Measurements from ENCODE around the gene EFCAB11. TPM values are rescaled to one million over a fixed set of nuclear protein-coding genes. Genes with fewer than 3 reads are reported as not detected.

The EFCAB11 gene
- polyA plus RNA-seq, 1 donor (not counting 4 experiments of a cell fraction or from before 2014, with no cell fraction given) = 12.9 TPM

- Histone ChIP-seq H4K20me1 (ENCODE audit: control insufficient read depth, extremely low read depth, insufficient read depth, low read length) (no peaks in the 10 kb centered on the region), H3K9me3 (ENCODE audit: control insufficient read depth, low read depth, low read length) (no peaks in the 10 kb centered on the region), H3K36me3 (ENCODE audit: control insufficient read depth in 2 of 2, extremely low read depth in 1 of 2, insufficient read depth in 2 of 2, low read length in 2 of 2) (no peaks in the 10 kb centered on the region), H3K4me1 (ENCODE audit: control insufficient read depth, extremely low read depth, insufficient read depth, low read length) (no peaks in the 10 kb centered on the region), H3K9me1 (ENCODE audit: control insufficient read depth, extremely low read depth, insufficient read depth, low read length) (no peaks in the 10 kb centered on the region), H3K9ac (ENCODE audit: control insufficient read depth, extremely low read depth, insufficient read depth, low read length) (no peak overlapping the region), H2AFZ (ENCODE audit: control insufficient read depth, low read length) (no peak overlapping the region), H3K27ac (ENCODE audit: control insufficient read depth, insufficient read depth, low read length) (no peak overlapping the region), H3K79me2 (ENCODE audit: control insufficient read depth, insufficient read depth, low read length) (no peaks in the 10 kb centered on the region), H3K4me2 (ENCODE audit: control insufficient read depth, extremely low read depth, insufficient read depth, low read depth, low read length) (no peak overlapping the region), H3K27me3 (ENCODE audit: control insufficient read depth, extremely low read depth, insufficient read depth, low read length) (no peaks in the 10 kb centered on the region), H3K4me3 (ENCODE audit: control insufficient read depth in 2 of 3, extremely low read depth in 1 of 3, insufficient read depth in 2 of 3, low read depth in 1 of 3, low read length in 3 of 3) (no peak overlapping the region)
- no peak for DNase-seq (ENCODE audit: low read depth, low spot score)
- TF ChIP-seq CTCF (optimal IDR thresholded peaks at IDR 0.05 in 1 of 3, IDR thresholded peaks at IDR 0.05 in 1 of 3, conservative IDR thresholded peaks at IDR 0.05 in 1 of 3; ENCODE audit: extremely low read depth in 1 of 3, insufficient read depth in 2 of 3, low read length in 3 of 3) (no peak), EZH2 (IDR thresholded peaks at IDR 0.05; ENCODE audit: low read length) (no peak)
- FAIRE-seq = no peak
- dilution Hi-C loops (cut with MboI; ENCODE audit: extremely low pct_ligation_motif_present, low sequenced_read_pairs) = no loop called here
Measured at GRCh38 chr14:89760086-89760485, 194.4 kb downstream of the EFCAB11 start.

GRCh38 chr14:89757313-89757939 lies 197.1 kb downstream of the EFCAB11 start:
- Histone ChIP-seq H3K4me1 (ENCODE audit: control insufficient read depth, extremely low read depth, insufficient read depth, low read length) (no peaks in the 10 kb centered on the region), H2AFZ (ENCODE audit: control insufficient read depth, low read length) (no peak overlapping the region), H4K20me1 (ENCODE audit: control insufficient read depth, extremely low read depth, insufficient read depth, low read length) (no peaks in the 10 kb centered on the region), H3K27me3 (ENCODE audit: control insufficient read depth, extremely low read depth, insufficient read depth, low read length) (no peaks in the 10 kb centered on the region), H3K36me3 (ENCODE audit: control insufficient read depth in 2 of 2, extremely low read depth in 1 of 2, insufficient read depth in 2 of 2, low read length in 2 of 2) (no peaks in the 10 kb centered on the region), H3K9me3 (ENCODE audit: control insufficient read depth, low read depth, low read length) (no peaks in the 10 kb centered on the region), H3K4me2 (ENCODE audit: control insufficient read depth, extremely low read depth, insufficient read depth, low read depth, low read length) (no peak overlapping the region), H3K27ac (ENCODE audit: control insufficient read depth, insufficient read depth, low read length) (no peak overlapping the region), H3K4me3 (ENCODE audit: control insufficient read depth in 2 of 3, extremely low read depth in 1 of 3, insufficient read depth in 2 of 3, low read depth in 1 of 3, low read length in 3 of 3) (no peak overlapping the region), H3K9ac (ENCODE audit: control insufficient read depth, extremely low read depth, insufficient read depth, low read length) (no peak overlapping the region), H3K79me2 (ENCODE audit: control insufficient read depth, insufficient read depth, low read length) (no peaks in the 10 kb centered on the region), H3K9me1 (ENCODE audit: control insufficient read depth, extremely low read depth, insufficient read depth, low read length) (no peaks in the 10 kb centered on the region)
- TF ChIP-seq CTCF (optimal IDR thresholded peaks at IDR 0.05 in 1 of 3, IDR thresholded peaks at IDR 0.05 in 1 of 3, conservative IDR thresholded peaks at IDR 0.05 in 1 of 3; ENCODE audit: extremely low read depth in 1 of 3, insufficient read depth in 2 of 3, low read length in 3 of 3) = no peak
- no peak for TF ChIP-seq EZH2 (IDR thresholded peaks at IDR 0.05; ENCODE audit: low read length)
- DNase-seq (ENCODE audit: low read depth, low spot score) = no peak
- dilution Hi-C loops (cut with MboI; ENCODE audit: extremely low pct_ligation_motif_present, low sequenced_read_pairs) = no loop called here
- FAIRE-seq = no peak
